ENCODE results near the gene MCRIP2. TPM values are rescaled to one million over a fixed set of nuclear protein-coding genes. Genes with fewer than 3 reads are reported as not detected.

Gene MCRIP2
- total and polyA plus RNA-seq, 4 donors: 16.3 to 97.3 (median 61.4) TPM

- TF ChIP-seq REST (IDR thresholded peaks at IDR 0.05) (no peak), FOXA2 (IDR thresholded peaks at IDR 0.05) (no peak), TAF1 (conservative IDR thresholded peaks at IDR 0.05) (no peak)
Measured at GRCh38 chr16:669666-670065, 28.0 kb downstream of the MCRIP2 start (continued).

- Histone ChIP-seq H3K4me1 (ENCODE audit: control insufficient read depth in 4 of 4, insufficient read depth in 4 of 4, low read length in 3 of 4) (peaks cover 13 to 30% (median 19%) of the 10 kb centered on the region in 4 donors), H3K9ac (ENCODE audit: low read depth in 1 of 2, low read length in 2 of 2) (no peak overlapping the region), H3K36me3 (ENCODE audit: control insufficient read depth in 4 of 4, insufficient read depth in 3 of 4, low read depth in 1 of 4, low read length in 3 of 4) (peaks cover 5 to 37% (median 19%) of the 10 kb centered on the region in 4 donors), H3K9me3 (ENCODE audit: control insufficient read depth in 4 of 4, low read length in 3 of 4) (no peaks in the 10 kb centered on the region), H3K27me3 (ENCODE audit: control insufficient read depth in 4 of 4, insufficient read depth in 4 of 4, low read length in 3 of 4) (no peaks in the 10 kb centered on the region), H3K27ac (ENCODE audit: low read depth in 1 of 2, low read length in 2 of 2) (no peak overlapping the region), H3K4me3 (ENCODE audit: low read depth in 1 of 3, low read length in 3 of 3) (no peak overlapping the region)
- TF ChIP-seq GABPA (IDR thresholded peaks at IDR 0.05 in 1 of 2, conservative IDR thresholded peaks at IDR 0.05 in 1 of 2): no peak
- no peak for TF ChIP-seq ZBTB33 (IDR thresholded peaks at IDR 0.05)
- TF ChIP-seq HNF4A (conservative IDR thresholded peaks at IDR 0.05): no peak
- no peak for TF ChIP-seq RAD21 (IDR thresholded peaks at IDR 0.05)
- no peak for TF ChIP-seq RXRA (IDR thresholded peaks at IDR 0.05)
- no peak for TF ChIP-seq ATF3 (IDR thresholded peaks at IDR 0.05)
- TF ChIP-seq MAX (IDR thresholded peaks at IDR 0.05): no peak
- TF ChIP-seq FOXA2 (IDR thresholded peaks at IDR 0.05): no peak
- no peak for DNase-seq (ENCODE audit: low spot score)
- WGBS: 95% methylated on average over 52 of the region's 52 CpGs
Measured at GRCh38 chr16:670485-671352, 29.1 kb downstream of the MCRIP2 start.

- peaks cover 5 to 37% (median 19%) of the 10 kb centered on the region in 4 donors for H3K36me3 ChIP-seq (ENCODE audit: control insufficient read depth in 4 of 4, insufficient read depth in 3 of 4, low read depth in 1 of 4, low read length in 3 of 4)
- WGBS: 90% methylated on average over 40 of the region's 40 CpGs
- no peak overlapping the region for H3K27ac ChIP-seq (ENCODE audit: low read depth in 1 of 2, low read length in 2 of 2)
Measured at GRCh38 chr16:671353-672131, 29.9 kb downstream of the MCRIP2 start.

More at GRCh38 chr16:671353-672131, 29.9 kb downstream of the MCRIP2 start:
- DNase-seq (ENCODE audit: low spot score): no peak
- Histone ChIP-seq H3K9me3 (ENCODE audit: control insufficient read depth in 4 of 4, low read length in 3 of 4) (no peaks in the 10 kb centered on the region), H3K4me1 (ENCODE audit: control insufficient read depth in 4 of 4, insufficient read depth in 4 of 4, low read length in 3 of 4) (peaks cover 14 to 36% (median 20%) of the 10 kb centered on the region in 4 donors), H3K4me3 (ENCODE audit: low read depth in 1 of 3, low read length in 3 of 3) (no peak overlapping the region), H3K27me3 (ENCODE audit: control insufficient read depth in 4 of 4, insufficient read depth in 4 of 4, low read length in 3 of 4) (no peaks in the 10 kb centered on the region), H3K9ac (ENCODE audit: low read depth in 1 of 2, low read length in 2 of 2) (no peak overlapping the region)
- TF ChIP-seq RXRA (IDR thresholded peaks at IDR 0.05): no peak
